ENCODE data around the gene SRM.

- TF ChIP-seq, protein P1, sequence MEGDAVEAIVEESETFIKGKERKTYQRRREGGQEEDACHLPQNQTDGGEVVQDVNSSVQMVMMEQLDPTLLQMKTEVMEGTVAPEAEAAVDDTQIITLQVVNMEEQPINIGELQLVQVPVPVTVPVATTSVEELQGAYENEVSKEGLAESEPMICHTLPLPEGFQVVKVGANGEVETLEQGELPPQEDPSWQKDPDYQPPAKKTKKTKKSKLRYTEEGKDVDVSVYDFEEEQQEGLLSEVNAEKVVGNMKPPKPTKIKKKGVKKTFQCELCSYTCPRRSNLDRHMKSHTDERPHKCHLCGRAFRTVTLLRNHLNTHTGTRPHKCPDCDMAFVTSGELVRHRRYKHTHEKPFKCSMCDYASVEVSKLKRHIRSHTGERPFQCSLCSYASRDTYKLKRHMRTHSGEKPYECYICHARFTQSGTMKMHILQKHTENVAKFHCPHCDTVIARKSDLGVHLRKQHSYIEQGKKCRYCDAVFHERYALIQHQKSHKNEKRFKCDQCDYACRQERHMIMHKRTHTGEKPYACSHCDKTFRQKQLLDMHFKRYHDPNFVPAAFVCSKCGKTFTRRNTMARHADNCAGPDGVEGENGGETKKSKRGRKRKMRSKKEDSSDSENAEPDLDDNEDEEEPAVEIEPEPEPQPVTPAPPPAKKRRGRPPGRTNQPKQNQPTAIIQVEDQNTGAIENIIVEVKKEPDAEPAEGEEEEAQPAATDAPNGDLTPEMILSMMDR (IDR thresholded peaks at IDR 0.05), result peak; percentile 12
- no peak for TF ChIP-seq EZH2 (IDR thresholded peaks at IDR 0.05)
- TF ChIP-seq EZH2phosphoT487 (IDR thresholded peaks at IDR 0.05), result no peak
Observed at GRCh38 chr1:11059155-11059967, 457 bp downstream of the SRM start.

All from neural progenitor cell (in vitro differentiated cells).